PC-3 (cell line): ENCODE data around the gene SPIB. TPM values are rescaled to one million over a fixed set of nuclear protein-coding genes. Genes with fewer than 3 reads are reported as not detected.

Experiments used
- ATAC-seq: fragments of 200-7000 bp; cut with Tn5 transposase; 2 replicates; pipeline ENCODE4 v1.9.1; 2020; ENCODE audit warnings: mild to moderate bottlenecking, moderate library complexity
- BruUV-seq: library from RNA; stranded (reverse); fragments of 400-500 nt; replicated peaks from 2 replicates; lab custom pipeline; 2021; lab: Mats Ljungman, UMichigan
- CTCF ChIA-PET: fragments of 300-600 bp; sonication (Branson Sonifier 250); formaldehyde crosslinking; loops from one replicate; lab custom pipeline; 2022; ENCODE audit warnings: antibody characterized with exemption; lab: Charles Lee
- POLR2A ChIA-PET: fragments of 300-600 bp; sonication (Branson Sonifier 250); formaldehyde crosslinking; loops from one replicate; lab custom pipeline; 2022; ENCODE audit warnings: antibody characterized with exemption; ENCODE audit not compliant: unreplicated experiment; lab: Charles Lee
- DNase-seq: peaks from one replicate; pipeline ENCODE4 v3.0.0-alpha.2; 2015
- H2AFZ ChIP-seq: fragments of 300-600 bp; sonication (generic); 2 replicates; pipeline ENCODE4 v1.6.0; 2016; ENCODE audit warnings: antibody characterized with exemption, low read length
- H3F3A ChIP-seq: fragments of 300-600 bp; sonication (generic); one replicate; pipeline ENCODE4 v1.6.0; 2017; ENCODE audit warnings: antibody characterized with exemption, low read length, control low read depth, mild to moderate bottlenecking; ENCODE audit not compliant: unreplicated experiment
- H3K27ac ChIP-seq: fragments of 300-600 bp; sonication (generic); 2 replicates; pipeline ENCODE4 v1.5.1; 2016; ENCODE audit warnings: mild to moderate bottlenecking, low read length
- H3K27me3 ChIP-seq: fragments of 300-600 bp; sonication (generic); 2 replicates; pipeline ENCODE4 v1.6.1; 2016; ENCODE audit warnings: low read length, mixed read lengths
- H3K36me3 ChIP-seq: fragments of 300-600 bp; sonication (generic); 2 replicates; pipeline ENCODE4 v1.6.1; 2016; ENCODE audit warnings: low read depth, mixed run types, low read length, mixed read lengths
- H3K4me1 ChIP-seq: fragments of 300-600 bp; sonication (generic); 2 replicates; pipeline ENCODE4 v1.5.1; 2016; ENCODE audit warnings: low read length; ENCODE audit not compliant: insufficient read depth
- H3K4me2 ChIP-seq: fragments of 300-600 bp; sonication (generic); 2 replicates; pipeline ENCODE4 v1.6.0; 2016; ENCODE audit warnings: low read length
- H3K4me3 ChIP-seq: fragments of 300-600 bp; sonication (generic); 2 replicates; pipeline ENCODE4 v1.5.1; 2016; ENCODE audit warnings: mild to moderate bottlenecking, low read length, mixed read lengths
- H3K79me2 ChIP-seq: fragments of 300-600 bp; sonication (generic); 2 replicates; pipeline ENCODE4 v1.6.1; 2017; ENCODE audit warnings: low read length, mixed read lengths
- H3K9ac ChIP-seq: fragments of 300-600 bp; sonication (generic); 2 replicates; pipeline ENCODE4 v1.6.0; 2016; ENCODE audit warnings: mild to moderate bottlenecking, low read length
- H3K9me2 ChIP-seq: fragments of 300-600 bp; sonication (generic); replicated peaks from 2 replicates; pipeline ENCODE4 v1.6.1; 2016; ENCODE audit warnings: mixed run types, low read length, mixed read lengths
- H3K9me3 ChIP-seq: fragments of 300-600 bp; sonication (generic); 2 replicates; pipeline ENCODE4 v1.6.1; 2016; ENCODE audit warnings: low read length, mixed read lengths
- H4K20me1 ChIP-seq: fragments of 300-600 bp; sonication (generic); 2 replicates; pipeline ENCODE4 v1.6.1; 2016; ENCODE audit warnings: low read length, mixed read lengths
- EZH2 ChIP-seq: fragments of 300-600 bp; sonication (generic); IDR thresholded peaks from one replicate; pipeline ENCODE4 v1.6.1; 2017; ENCODE audit warnings: antibody characterized with exemption, mild to moderate bottlenecking, low read length; ENCODE audit not compliant: unreplicated experiment
- EZH2phosphoT487 ChIP-seq: fragments of 300-600 bp; sonication (generic); IDR thresholded peaks from 2 replicates; pipeline ENCODE4 v1.6.1; 2018; ENCODE audit warnings: mild to moderate bottlenecking, antibody characterized with exemption, low read length, borderline replicate concordance
- intact Hi-C: fragments of 100-400 bp; cut with micrococcal nuclease; formaldehyde crosslinking; loops from 2 replicates; pipeline ENCODE4 v1.9.0; 2023
- total RNA-seq: library from RNA; depleted of rRNA; stranded (reverse); fragments of >200 nt; gene quantifications from 2 replicates; pipeline ENCODE4 v1.2.3, GENCODE V29; 2014
- TF ChIP-seq, protein P1 (sequence below): fragments of 300-600 bp; sonication (generic); conservative IDR thresholded peaks from 2 replicates; pipeline ENCODE4 v1.5.1; 2017; ENCODE audit warnings: antibody characterized with exemption, low read depth, mild to moderate bottlenecking, low read length

The SPIB gene
- total RNA-seq, 1 experiment from 2014 or later: not detected

DNA sequence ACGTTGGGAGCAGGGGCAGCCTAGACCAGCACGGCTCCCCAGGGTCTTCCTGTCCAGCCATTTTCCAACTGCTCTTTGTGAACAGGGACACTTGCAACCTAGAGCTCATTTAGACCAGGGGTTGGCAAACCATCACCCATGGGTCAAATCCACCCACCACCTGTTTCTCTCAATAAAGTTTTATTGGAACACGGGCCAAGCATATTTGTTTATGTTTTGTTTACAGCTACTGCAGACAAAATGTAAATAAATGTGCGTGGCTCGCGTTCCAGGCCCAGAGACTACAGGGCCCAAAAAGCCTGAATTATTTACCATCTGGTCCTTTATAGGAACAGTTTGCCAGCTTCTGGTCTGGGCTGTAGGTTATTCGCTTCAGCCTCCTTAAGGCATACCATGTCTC, 44.2 kb downstream of the SPIB start:
- ChIA-PET CTCF (no interaction called here), POLR2A (no interaction called here)
- no peaks in the 10 kb centered on the region for H3K36me3 ChIP-seq
- no peak overlapping the region for H3K9ac ChIP-seq
- intact Hi-C loops: no loop called here
- no peaks in the 10 kb centered on the region for H3K79me2 ChIP-seq
- BruUV-seq: no TSS peak
- TF ChIP-seq, protein P1, sequence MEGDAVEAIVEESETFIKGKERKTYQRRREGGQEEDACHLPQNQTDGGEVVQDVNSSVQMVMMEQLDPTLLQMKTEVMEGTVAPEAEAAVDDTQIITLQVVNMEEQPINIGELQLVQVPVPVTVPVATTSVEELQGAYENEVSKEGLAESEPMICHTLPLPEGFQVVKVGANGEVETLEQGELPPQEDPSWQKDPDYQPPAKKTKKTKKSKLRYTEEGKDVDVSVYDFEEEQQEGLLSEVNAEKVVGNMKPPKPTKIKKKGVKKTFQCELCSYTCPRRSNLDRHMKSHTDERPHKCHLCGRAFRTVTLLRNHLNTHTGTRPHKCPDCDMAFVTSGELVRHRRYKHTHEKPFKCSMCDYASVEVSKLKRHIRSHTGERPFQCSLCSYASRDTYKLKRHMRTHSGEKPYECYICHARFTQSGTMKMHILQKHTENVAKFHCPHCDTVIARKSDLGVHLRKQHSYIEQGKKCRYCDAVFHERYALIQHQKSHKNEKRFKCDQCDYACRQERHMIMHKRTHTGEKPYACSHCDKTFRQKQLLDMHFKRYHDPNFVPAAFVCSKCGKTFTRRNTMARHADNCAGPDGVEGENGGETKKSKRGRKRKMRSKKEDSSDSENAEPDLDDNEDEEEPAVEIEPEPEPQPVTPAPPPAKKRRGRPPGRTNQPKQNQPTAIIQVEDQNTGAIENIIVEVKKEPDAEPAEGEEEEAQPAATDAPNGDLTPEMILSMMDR: no peak
- no peak for TF ChIP-seq EZH2
- no peak for TF ChIP-seq EZH2phosphoT487
- DNase-seq (no peak), ATAC-seq (no peak)
- no peak overlapping the region for H3K4me2 ChIP-seq
- 0 out of 2 replicates have a peak, but pooled peaks cover 6% of the 10 kb centered on the region for H3K4me1 ChIP-seq
- no peaks in the 10 kb centered on the region for H3K9me2 ChIP-seq
- no peak overlapping the region for H3K4me3 ChIP-seq
- no peaks in the 10 kb centered on the region for H4K20me1 ChIP-seq
- H3K27ac ChIP-seq: no peak overlapping the region
- H3K9me3 ChIP-seq: no peaks in the 10 kb centered on the region
- no peak overlapping the region for H2AFZ ChIP-seq
- no peaks in the 10 kb centered on the region for H3F3A ChIP-seq
- no peaks in the 10 kb centered on the region for H3K27me3 ChIP-seq

DNA sequence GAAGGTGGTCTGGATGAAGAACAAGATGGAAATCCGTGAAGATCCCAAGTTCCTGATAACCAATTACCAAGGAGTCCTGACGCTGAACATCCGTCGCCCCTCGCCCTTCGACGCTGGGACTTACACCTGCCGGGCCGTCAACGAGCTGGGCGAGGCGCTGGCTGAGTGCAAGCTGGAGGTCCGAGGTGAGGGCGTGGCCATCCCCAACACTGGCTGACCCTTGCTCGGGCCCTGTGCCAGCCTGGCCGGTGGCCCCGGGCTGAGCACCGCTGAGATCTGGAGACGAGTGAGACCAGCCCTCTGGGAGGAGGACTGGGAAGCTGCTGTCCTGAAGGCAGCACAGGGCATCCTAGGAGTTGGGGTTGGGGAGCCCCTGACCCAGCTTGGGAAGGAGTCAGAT, 45.6 kb downstream of the SPIB start:
- H3K9ac ChIP-seq: no peak overlapping the region
- H3K4me3 ChIP-seq: no peak overlapping the region
- no peaks in the 10 kb centered on the region for H3K9me2 ChIP-seq
- no peaks in the 10 kb centered on the region for H3F3A ChIP-seq
- H2AFZ ChIP-seq: no peak overlapping the region
- no peaks in the 10 kb centered on the region for H3K9me3 ChIP-seq
- H3K4me2 ChIP-seq: no peak overlapping the region
- TF ChIP-seq EZH2phosphoT487 (no peak), EZH2 (no peak)
- TF ChIP-seq, protein P1: no peak
- no peaks in the 10 kb centered on the region for H3K27me3 ChIP-seq
- ChIA-PET CTCF (no interaction called here), POLR2A (no interaction called here)
- no peak overlapping the region for H3K27ac ChIP-seq
- no peaks in the 10 kb centered on the region for H4K20me1 ChIP-seq
- H3K4me1 ChIP-seq: 0 out of 2 replicates have a peak, but pooled peaks cover 6% of the 10 kb centered on the region
- no TSS peak for BruUV-seq
- no peaks in the 10 kb centered on the region for H3K36me3 ChIP-seq
- intact Hi-C loops: no loop called here
- ATAC-seq (no peak), DNase-seq (no peak)
- no peaks in the 10 kb centered on the region for H3K79me2 ChIP-seq

DNA sequence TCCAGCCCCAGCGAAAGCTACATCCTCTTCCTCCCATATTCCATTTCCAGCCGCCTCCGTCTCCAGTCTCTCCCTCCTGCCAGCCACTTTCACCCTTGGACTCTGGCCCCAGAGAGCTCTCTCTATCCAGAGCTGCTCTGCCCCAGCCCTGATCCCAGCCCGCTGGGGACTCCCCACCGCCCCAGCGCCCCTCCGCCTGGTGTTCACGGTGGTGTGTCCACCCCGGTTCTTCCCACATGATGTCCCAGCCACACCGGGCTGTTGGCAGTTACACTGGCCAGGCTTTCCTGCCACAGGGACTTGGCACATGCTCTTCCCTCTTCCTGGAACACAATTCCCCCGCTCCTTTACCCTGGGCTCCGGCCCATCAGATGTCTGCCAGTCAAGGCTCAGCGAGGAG, 46.3 kb downstream of the SPIB start:
- Histone ChIP-seq H3K4me1 (0 out of 2 replicates have a peak, but pooled peaks cover 6% of the 10 kb centered on the region), H3K36me3 (no peaks in the 10 kb centered on the region), H3K9me3 (no peaks in the 10 kb centered on the region), H3K27me3 (no peaks in the 10 kb centered on the region), H3K79me2 (no peaks in the 10 kb centered on the region), H4K20me1 (no peaks in the 10 kb centered on the region), H3K27ac (no peak overlapping the region), H2AFZ (no peak overlapping the region), H3K4me2 (no peak overlapping the region), H3F3A (no peaks in the 10 kb centered on the region), H3K9me2 (no peaks in the 10 kb centered on the region), H3K4me3 (no peak overlapping the region), H3K9ac (no peak overlapping the region)
- intact Hi-C loops: no loop called here
- POLR2A ChIA-PET: interaction anchor here (0.6 kb wide), 1 partner anchor 24 kb away, joined by 3 read pairs; no protein-coding TSS in a partner anchor
- TF ChIP-seq EZH2phosphoT487: no peak
- TF ChIP-seq, protein P1: no peak
- TF ChIP-seq EZH2: no peak
- ATAC-seq: no peak
- BruUV-seq: no TSS peak
- no peak for DNase-seq
- CTCF ChIA-PET: no interaction called here
